A549 (cell line): ENCODE data around the gene RASGEF1C. TPM values are rescaled to one million over a fixed set of nuclear protein-coding genes. Genes with fewer than 3 reads are reported as not detected.

ENCODE experiments used
- ATAC-seq, 2 experiments: fragments of 200-7000 bp in 1 of 2; fragments of >200 bp in 1 of 2; cut with Nextera tagmentation in 1 of 2; cut with Tn5 transposase in 1 of 2; 3 replicates each; pipeline versions ENCODE4 v1.8.0 to v1.9.1; 2018 to 2020; ENCODE audit warnings: mild to moderate bottlenecking in 1 of 2, moderate library complexity in 1 of 2
- CTCF ChIA-PET: fragments of 300-600 bp; sonication (Branson Sonifier 250); formaldehyde crosslinking; extraction: SDS; loops from one replicate; lab custom pipeline; 2021; ENCODE audit warnings: antibody characterized with exemption, inconsistent platforms; lab: Yijun Ruan, JAX
- POLR2A ChIA-PET: fragments of 350-600 bp; formaldehyde crosslinking; extraction: SDS; loops from one replicate; lab custom pipeline; 2021; ENCODE audit warnings: antibody characterized with exemption, inconsistent platforms; lab: Yijun Ruan, JAX
- DNase-seq, 2 experiments: peaks; one replicate each; pipeline versions ENCODE4 v3.0.0 to v3.0.0-alpha.2; 2011 to 2016; ENCODE audit warnings: low read depth in 1 of 2, low spot score in 1 of 2
- FAIRE-seq: peaks from 2 replicates; lab custom pipeline; 2011; peaks lifted over from hg19 to GRCh38; lab: Jason Lieb, UNC
- H3K27ac ChIP-seq, 2 experiments: fragments of >200 bp; sonication (Bioruptor Twin); formaldehyde crosslinking; 3 replicates each; pipeline ENCODE4 v1.5.1; 2016 to 2017
- H3K4me1 ChIP-seq: fragments of >200 bp; sonication (Bioruptor Twin); formaldehyde crosslinking; 3 replicates; pipeline ENCODE4 v1.6.1; 2016
- H3K4me2 ChIP-seq: fragments of >200 bp; sonication (Bioruptor Twin); formaldehyde crosslinking; 3 replicates; pipeline ENCODE4 v1.6.1; 2016
- H3K4me3 ChIP-seq: fragments of >200 bp; sonication (Bioruptor Twin); formaldehyde crosslinking; 3 replicates; pipeline ENCODE4 v1.5.1; 2016
- H3K9me3 ChIP-seq: fragments of >200 bp; sonication (Bioruptor Twin); formaldehyde crosslinking; 3 replicates; pipeline ENCODE4 v1.6.1; 2016
- CBX2 ChIP-seq: fragments of 200-600 bp; sonication (generic); IDR thresholded peaks from 2 replicates; pipeline ENCODE4 v1.6.1; 2016; ENCODE audit warnings: low read depth, mild to moderate bottlenecking, borderline replicate concordance
- CEBPB ChIP-seq, 2 experiments: fragments of >200 bp in 1 of 2; sonication (Bioruptor Twin) in 1 of 2; formaldehyde crosslinking in 1 of 2; IDR thresholded peaks; 2 replicates each; pipeline ENCODE4 v1.6.1; 2012 to 2016
- CHD2 ChIP-seq: fragments of 150-350 bp; IDR thresholded peaks from 2 replicates; pipeline ENCODE4 v1.6.1; 2014; ENCODE audit warnings: low read length; ENCODE audit not compliant: partially characterized antibody
- EHMT2 ChIP-seq: fragments of 200-600 bp; sonication (generic); IDR thresholded peaks from 2 replicates; pipeline ENCODE4 v1.6.1; 2016; ENCODE audit warnings: antibody characterized with exemption, low read depth, mild to moderate bottlenecking, moderate library complexity
- GATA3 ChIP-seq: IDR thresholded peaks from 2 replicates; pipeline ENCODE4 v1.6.1; 2012; ENCODE audit warnings: borderline replicate concordance
- JUN ChIP-seq, 2 experiments: fragments of >200 bp; sonication (Bioruptor Twin); formaldehyde crosslinking; IDR thresholded peaks; 2 replicates in 1 of 2; 3 replicates in 1 of 2; pipeline ENCODE4 v1.6.1; 2016 to 2017
- MAZ ChIP-seq: fragments of 150-350 bp; IDR thresholded peaks from 2 replicates; pipeline ENCODE4 v1.6.1; 2014; ENCODE audit warnings: antibody characterized with exemption, low read depth, low read length, borderline replicate concordance
- MYC ChIP-seq: IDR thresholded peaks from 2 replicates; pipeline ENCODE4 v1.6.1; 2012; ENCODE audit warnings: mild to moderate bottlenecking, inconsistent platforms, low read length, improper control_type of control experiment, borderline replicate concordance
- NPAS2 ChIP-seq: fragments of 250-450 bp; sonication (Bioruptor Pico); IDR thresholded peaks from 2 replicates; pipeline ENCODE4 v1.8.0; 2022; ENCODE audit warnings: mild to moderate bottlenecking, moderate library complexity, borderline replicate concordance
- NR3C1 ChIP-seq: fragments of >200 bp; sonication (Bioruptor Twin); formaldehyde crosslinking; IDR thresholded peaks from 3 replicates; pipeline ENCODE4 v1.6.1; 2017
- PBX3 ChIP-seq: IDR thresholded peaks from 2 replicates; pipeline ENCODE4 v1.6.1; 2012
- PHF8 ChIP-seq: fragments of 200-600 bp; sonication (generic); IDR thresholded peaks from 2 replicates; pipeline ENCODE4 v1.6.1; 2016; ENCODE audit warnings: low read depth, mild to moderate bottlenecking, antibody characterized with exemption, moderate library complexity, borderline replicate concordance
- RFX5 ChIP-seq: fragments of 450-650 bp; IDR thresholded peaks from 2 replicates; pipeline ENCODE4 v1.7.1; 2014; ENCODE audit warnings: antibody characterized with exemption, mild to moderate bottlenecking, moderate library complexity
- RNF2 ChIP-seq: fragments of 200-600 bp; sonication (generic); IDR thresholded peaks from 2 replicates; pipeline ENCODE4 v1.6.1; 2016; ENCODE audit warnings: low read depth, mild to moderate bottlenecking, antibody characterized with exemption, moderate library complexity, borderline replicate concordance
- SMC3 ChIP-seq: fragments of >200 bp; sonication (Bioruptor Twin); formaldehyde crosslinking; IDR thresholded peaks from 3 replicates; pipeline ENCODE4 v1.6.1; 2018; ENCODE audit warnings: inconsistent platforms
- SREBF2 ChIP-seq: fragments of 450-650 bp; IDR thresholded peaks from 2 replicates; pipeline ENCODE4 v1.6.1; 2014; ENCODE audit warnings: mild to moderate bottlenecking, moderate library complexity
- ZC3H11A ChIP-seq: fragments of 450-650 bp; IDR thresholded peaks from 2 replicates; pipeline ENCODE4 v1.6.1; 2014; ENCODE audit warnings: antibody characterized with exemption, mild to moderate bottlenecking
- ZNF302 ChIP-seq: fragments of 250-450 bp; sonication (Bioruptor Pico); IDR thresholded peaks from 2 replicates; pipeline ENCODE4 v1.9.0; 2021; ENCODE audit warnings: inconsistent platforms, mild to moderate bottlenecking, moderate library complexity
- WGBS: methylation state at CpG from one replicate; pipeline ENCODE4 v1.1.6; 2017; ENCODE audit errors: missing lambda C conversion rate; 5-methylcytosine and 5-hydroxymethylcytosine counted together
- polyA plus RNA-seq, 4 experiments: library from polyadenylated mRNA; depleted of rRNA in 3 of 4; stranded (reverse); fragments of >200 nt; fragmentation: RNase III in 1 of 4; extraction: RNeasy Plus Mini Kit Qiagen cat#74134 plus additional on column Dnase treatment in 1 of 4; gene quantifications; 2 replicates in 3 of 4; 3 replicates in 1 of 4; pipeline ENCODE4 v1.2.3, GENCODE V29; 2011 to 2017
- TF ChIP-seq, protein P1 (sequence below): IDR thresholded peaks from 2 replicates; pipeline ENCODE4 v1.6.1; 2012; ENCODE audit warnings: low read depth, borderline replicate concordance
- TF ChIP-seq, protein P2 (sequence below): fragments of 450-650 bp; IDR thresholded peaks from 2 replicates; pipeline ENCODE4 v1.6.1; 2014; ENCODE audit warnings: antibody characterized with exemption
- TF ChIP-seq, protein P3 (sequence below): fragments of 250-450 bp; sonication (Bioruptor Pico); IDR thresholded peaks from 2 replicates; pipeline ENCODE4 v1.5.0; 2020; ENCODE audit warnings: low read depth, mild to moderate bottlenecking, moderate library complexity
- TF ChIP-seq, protein P4 (sequence below): fragments of 250-450 bp; sonication (Bioruptor Pico); IDR thresholded peaks from 2 replicates; pipeline ENCODE4 v1.5.0; 2021; ENCODE audit warnings: mild to moderate bottlenecking, moderate library complexity, borderline replicate concordance
- TF ChIP-seq, protein P5 (sequence below): fragments of >200 bp; sonication (Bioruptor Twin); formaldehyde crosslinking; IDR thresholded peaks from 3 replicates; pipeline ENCODE4 v1.5.1; 2016
- TF ChIP-seq, protein P6 (sequence below): fragments of 150-350 bp; IDR thresholded peaks from 2 replicates; pipeline ENCODE4 v1.6.1; 2014; ENCODE audit warnings: low read depth, mild to moderate bottlenecking, low read length

Gene RASGEF1C
- polyA plus RNA-seq, 2 of the 4 experiments (the other 2 are of a cell fraction): 0.12 TPM; not detected in 1

DNA sequence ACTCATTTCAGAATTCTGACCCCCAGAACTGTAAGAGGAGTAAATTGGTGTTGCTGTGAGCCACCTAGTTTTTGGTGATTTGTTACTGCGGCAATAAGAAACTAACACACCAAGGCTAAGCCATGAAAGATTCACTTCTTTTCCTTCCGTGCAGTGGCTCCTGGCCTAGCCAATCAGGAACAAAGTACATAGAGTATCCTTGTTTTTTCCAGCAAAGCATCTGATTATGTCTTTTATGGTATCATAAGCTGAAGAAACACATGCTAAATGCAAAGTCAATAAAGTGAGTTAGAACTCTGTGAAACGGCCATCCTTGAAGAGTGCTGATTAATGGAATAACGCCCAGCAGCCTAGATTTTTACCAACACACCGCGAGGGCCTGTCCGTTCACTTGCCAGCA, 148.8 kb downstream of the RASGEF1C start:
- 89% methylated on average over 7 of the region's 7 CpGs for WGBS
- H3K9me3 ChIP-seq: no peaks in the 10 kb centered on the region
- H3K4me2 ChIP-seq: no peak overlapping the region
- ChIA-PET POLR2A (no interaction called here), CTCF (no interaction called here)
- no peaks in the 10 kb centered on the region for H3K4me1 ChIP-seq
- no peak overlapping the region for H3K27ac ChIP-seq
- DNase-seq (no peak), ATAC-seq (no peak), FAIRE-seq (no peak)
- no peak overlapping the region for H3K4me3 ChIP-seq
- no peak for TF ChIP-seq CBX2
- no peak for TF ChIP-seq JUN (IDR thresholded peaks at IDR 0.05)
- no peak for TF ChIP-seq SMC3
- TF ChIP-seq ZC3H11A: no peak
- no peak for TF ChIP-seq MAZ
- TF ChIP-seq, protein P1, sequence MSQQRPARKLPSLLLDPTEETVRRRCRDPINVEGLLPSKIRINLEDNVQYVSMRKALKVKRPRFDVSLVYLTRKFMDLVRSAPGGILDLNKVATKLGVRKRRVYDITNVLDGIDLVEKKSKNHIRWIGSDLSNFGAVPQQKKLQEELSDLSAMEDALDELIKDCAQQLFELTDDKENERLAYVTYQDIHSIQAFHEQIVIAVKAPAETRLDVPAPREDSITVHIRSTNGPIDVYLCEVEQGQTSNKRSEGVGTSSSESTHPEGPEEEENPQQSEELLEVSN: no peak
- TF ChIP-seq NR3C1: no peak
- TF ChIP-seq, all 56 proteins: peak for 0

- H3K4me1 ChIP-seq: no peaks in the 10 kb centered on the region
- H3K4me3 ChIP-seq: no peak overlapping the region
- CTCF ChIA-PET: interaction anchor here (0.8 kb wide), 1 partner anchor 31 kb away, joined by 3 read pairs; no protein-coding TSS in a partner anchor
- H3K27ac ChIP-seq: no peak overlapping the region
- H3K9me3 ChIP-seq: no peaks in the 10 kb centered on the region
- ATAC-seq (no peak), DNase-seq (no peak), FAIRE-seq (no peak)
- POLR2A ChIA-PET: no interaction called here
- H3K4me2 ChIP-seq: no peak overlapping the region
- TF ChIP-seq GATA3 (no peak), PHF8 (no peak), CHD2 (no peak), ZNF302 (no peak), CEBPB (IDR thresholded peaks at IDR 0.05) (no peak), MYC (no peak)
- 88% methylated on average over 6 of the region's 6 CpGs for WGBS
These were observed 149.7 kb downstream of the RASGEF1C start for GRCh38 chr5:180059326-180059725.

GRCh38 chr5:180056153-180056552, 152.9 kb downstream of the RASGEF1C start:
- ChIA-PET POLR2A (no interaction called here), CTCF (interaction anchor here (0.6 kb wide), 1 partner anchor 40 kb away, joined by 3 read pairs; no protein-coding TSS in a partner anchor)
- 98% methylated on average over 1 of the region's 1 CpG for WGBS
- Histone ChIP-seq H3K4me2 (no peak overlapping the region), H3K4me3 (no peak overlapping the region), H3K9me3 (no peaks in the 10 kb centered on the region), H3K27ac (no peak overlapping the region), H3K4me1 (no peaks in the 10 kb centered on the region)
- DNase-seq (no peak), ATAC-seq (no peak), FAIRE-seq (no peak)
- TF ChIP-seq NPAS2 (no peak), RFX5 (no peak), PHF8 (no peak), PBX3 (no peak), RNF2 (no peak), SREBF2 (no peak), EHMT2 (no peak), CEBPB (IDR thresholded peaks at IDR 0.05) (no peak), MYC (no peak), ZC3H11A (no peak)
- TF ChIP-seq, protein P2, sequence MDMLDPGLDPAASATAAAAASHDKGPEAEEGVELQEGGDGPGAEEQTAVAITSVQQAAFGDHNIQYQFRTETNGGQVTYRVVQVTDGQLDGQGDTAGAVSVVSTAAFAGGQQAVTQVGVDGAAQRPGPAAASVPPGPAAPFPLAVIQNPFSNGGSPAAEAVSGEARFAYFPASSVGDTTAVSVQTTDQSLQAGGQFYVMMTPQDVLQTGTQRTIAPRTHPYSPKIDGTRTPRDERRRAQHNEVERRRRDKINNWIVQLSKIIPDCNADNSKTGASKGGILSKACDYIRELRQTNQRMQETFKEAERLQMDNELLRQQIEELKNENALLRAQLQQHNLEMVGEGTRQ: no peak
- TF ChIP-seq, protein P3, sequence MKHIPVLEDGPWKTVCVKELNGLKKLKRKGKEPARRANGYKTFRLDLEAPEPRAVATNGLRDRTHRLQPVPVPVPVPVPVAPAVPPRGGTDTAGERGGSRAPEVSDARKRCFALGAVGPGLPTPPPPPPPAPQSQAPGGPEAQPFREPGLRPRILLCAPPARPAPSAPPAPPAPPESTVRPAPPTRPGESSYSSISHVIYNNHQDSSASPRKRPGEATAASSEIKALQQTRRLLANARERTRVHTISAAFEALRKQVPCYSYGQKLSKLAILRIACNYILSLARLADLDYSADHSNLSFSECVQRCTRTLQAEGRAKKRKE (CRISPR knock-in tag): no peak
- TF ChIP-seq, protein P4, sequence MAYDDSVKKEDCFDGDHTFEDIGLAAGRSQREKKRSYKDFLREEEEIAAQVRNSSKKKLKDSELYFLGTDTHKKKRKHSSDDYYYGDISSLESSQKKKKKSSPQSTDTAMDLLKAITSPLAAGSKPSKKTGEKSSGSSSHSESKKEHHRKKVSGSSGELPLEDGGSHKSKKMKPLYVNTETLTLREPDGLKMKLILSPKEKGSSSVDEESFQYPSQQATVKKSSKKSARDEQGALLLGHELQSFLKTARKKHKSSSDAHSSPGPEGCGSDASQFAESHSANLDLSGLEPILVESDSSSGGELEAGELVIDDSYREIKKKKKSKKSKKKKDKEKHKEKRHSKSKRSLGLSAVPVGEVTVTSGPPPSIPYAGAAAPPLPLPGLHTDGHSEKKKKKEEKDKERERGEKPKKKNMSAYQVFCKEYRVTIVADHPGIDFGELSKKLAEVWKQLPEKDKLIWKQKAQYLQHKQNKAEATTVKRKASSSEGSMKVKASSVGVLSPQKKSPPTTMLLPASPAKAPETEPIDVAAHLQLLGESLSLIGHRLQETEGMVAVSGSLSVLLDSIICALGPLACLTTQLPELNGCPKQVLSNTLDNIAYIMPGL (CRISPR knock-in tag): no peak
- TF ChIP-seq, protein P5, sequence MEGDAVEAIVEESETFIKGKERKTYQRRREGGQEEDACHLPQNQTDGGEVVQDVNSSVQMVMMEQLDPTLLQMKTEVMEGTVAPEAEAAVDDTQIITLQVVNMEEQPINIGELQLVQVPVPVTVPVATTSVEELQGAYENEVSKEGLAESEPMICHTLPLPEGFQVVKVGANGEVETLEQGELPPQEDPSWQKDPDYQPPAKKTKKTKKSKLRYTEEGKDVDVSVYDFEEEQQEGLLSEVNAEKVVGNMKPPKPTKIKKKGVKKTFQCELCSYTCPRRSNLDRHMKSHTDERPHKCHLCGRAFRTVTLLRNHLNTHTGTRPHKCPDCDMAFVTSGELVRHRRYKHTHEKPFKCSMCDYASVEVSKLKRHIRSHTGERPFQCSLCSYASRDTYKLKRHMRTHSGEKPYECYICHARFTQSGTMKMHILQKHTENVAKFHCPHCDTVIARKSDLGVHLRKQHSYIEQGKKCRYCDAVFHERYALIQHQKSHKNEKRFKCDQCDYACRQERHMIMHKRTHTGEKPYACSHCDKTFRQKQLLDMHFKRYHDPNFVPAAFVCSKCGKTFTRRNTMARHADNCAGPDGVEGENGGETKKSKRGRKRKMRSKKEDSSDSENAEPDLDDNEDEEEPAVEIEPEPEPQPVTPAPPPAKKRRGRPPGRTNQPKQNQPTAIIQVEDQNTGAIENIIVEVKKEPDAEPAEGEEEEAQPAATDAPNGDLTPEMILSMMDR: no peak
- TF ChIP-seq, protein P6, sequence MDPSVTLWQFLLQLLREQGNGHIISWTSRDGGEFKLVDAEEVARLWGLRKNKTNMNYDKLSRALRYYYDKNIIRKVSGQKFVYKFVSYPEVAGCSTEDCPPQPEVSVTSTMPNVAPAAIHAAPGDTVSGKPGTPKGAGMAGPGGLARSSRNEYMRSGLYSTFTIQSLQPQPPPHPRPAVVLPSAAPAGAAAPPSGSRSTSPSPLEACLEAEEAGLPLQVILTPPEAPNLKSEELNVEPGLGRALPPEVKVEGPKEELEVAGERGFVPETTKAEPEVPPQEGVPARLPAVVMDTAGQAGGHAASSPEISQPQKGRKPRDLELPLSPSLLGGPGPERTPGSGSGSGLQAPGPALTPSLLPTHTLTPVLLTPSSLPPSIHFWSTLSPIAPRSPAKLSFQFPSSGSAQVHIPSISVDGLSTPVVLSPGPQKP: no peak
